Neural cell (in vitro differentiated cells): ENCODE measurements around the gene TBC1D8.

Experiments
- CTCF ChIP-seq: fragments of 450-650 bp; IDR thresholded peaks from 2 replicates; pipeline ENCODE4 v1.5.1; 2014; ENCODE audit warnings: antibody characterized with exemption, mild to moderate bottlenecking, moderate library complexity; ENCODE audit not compliant: poor library complexity, severe bottlenecking
- EP300 ChIP-seq: fragments of 450-650 bp; conservative IDR thresholded peaks from 2 replicates; pipeline ENCODE4 v1.6.1; 2014; ENCODE audit warnings: antibody characterized with exemption, mild to moderate bottlenecking, moderate library complexity; ENCODE audit not compliant: poor library complexity, severe bottlenecking
- EZH2 ChIP-seq: fragments of 200-600, 300-800 bp; shearing (Covaris generic), sonication (generic); IDR thresholded peaks from 2 replicates; pipeline ENCODE4 v1.6.1; 2014; ENCODE audit warnings: antibody characterized with exemption, low read length, borderline replicate concordance, mild to moderate bottlenecking; ENCODE audit not compliant: insufficient read depth, poor library complexity, severe bottlenecking
- REST ChIP-seq: IDR thresholded peaks from 2 replicates; pipeline ENCODE4 v1.6.1; 2012; ENCODE audit warnings: borderline replicate concordance

- TF ChIP-seq CTCF (no peak), REST (no peak), EP300 (no peak), EZH2 (no peak)
These were observed 44.9 kb upstream of the TBC1D8 start for GRCh38 chr2:101195871-101196661.
